D341Med (cell line): ENCODE data around the gene BARX2.

Experiments used
- DNase-seq: peaks from one replicate; pipeline ENCODE4 v3.0.0; 2012; ENCODE audit warnings: low spot score

Gene BARX2

GRCh38 chr11:129440028-129440713 is 64.5 kb downstream of the BARX2 start:
- DNase-seq, result no peak

DNA sequence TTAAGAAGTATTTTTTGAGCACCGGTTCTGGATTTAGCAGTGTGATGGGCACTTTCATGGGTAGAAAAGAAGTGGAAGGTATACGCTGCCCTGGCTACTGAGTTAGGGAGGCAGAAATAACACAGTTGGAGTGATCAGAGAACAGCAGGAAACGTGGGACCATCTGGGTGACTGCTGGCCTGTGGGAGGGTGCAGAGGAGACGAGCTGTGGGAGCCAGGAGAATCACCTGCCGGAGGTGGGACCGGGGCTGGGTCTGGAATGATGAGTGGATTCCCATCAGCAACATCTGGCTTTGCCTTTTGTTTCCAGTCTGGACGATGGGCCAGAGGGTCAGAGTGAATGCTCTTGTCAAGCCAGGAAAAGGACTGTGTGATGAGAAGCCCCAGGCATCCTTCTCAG is 66.5 kb downstream of the BARX2 start:
- no peak for DNase-seq

DNA sequence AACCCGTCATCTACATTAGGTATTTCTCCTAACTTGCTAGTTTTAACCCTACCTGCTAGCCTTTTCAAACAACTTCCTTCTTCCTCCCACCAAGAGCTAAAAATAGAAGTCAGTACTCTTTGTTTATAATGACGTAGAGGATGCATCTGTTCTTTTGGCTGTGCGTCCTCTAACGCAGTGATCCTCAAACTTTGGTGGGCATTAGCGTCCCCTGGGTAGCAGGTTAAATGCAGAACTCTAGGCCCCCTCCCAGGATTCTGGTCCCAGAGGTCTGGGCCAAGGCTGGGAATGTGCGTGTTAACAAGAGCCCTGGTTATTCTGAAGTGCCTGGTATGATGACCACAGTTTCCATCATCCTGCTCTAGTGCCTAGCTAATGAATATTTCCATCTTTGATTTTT is 67.6 kb downstream of the BARX2 start:
- no peak for DNase-seq

DNA sequence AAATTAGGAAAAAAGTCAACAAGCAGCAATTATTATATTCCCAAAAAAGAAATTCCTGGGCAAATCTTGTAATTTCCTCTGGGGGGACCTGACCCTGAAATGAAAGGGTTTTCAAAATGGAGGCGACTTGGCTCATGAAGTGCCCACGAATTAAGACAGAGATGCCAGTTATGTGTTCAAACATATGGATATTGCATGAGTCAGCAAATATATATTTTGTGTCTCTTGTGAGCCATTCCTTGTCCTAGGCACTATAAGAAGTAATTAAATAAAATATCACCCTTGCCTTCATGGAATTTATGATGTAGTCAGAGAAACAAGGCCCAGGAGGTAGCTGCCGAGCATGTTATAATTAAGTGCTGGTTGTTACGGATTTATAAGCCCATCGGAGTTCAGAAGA is 68.6 kb downstream of the BARX2 start:
- DNase-seq, result no peak

DNA sequence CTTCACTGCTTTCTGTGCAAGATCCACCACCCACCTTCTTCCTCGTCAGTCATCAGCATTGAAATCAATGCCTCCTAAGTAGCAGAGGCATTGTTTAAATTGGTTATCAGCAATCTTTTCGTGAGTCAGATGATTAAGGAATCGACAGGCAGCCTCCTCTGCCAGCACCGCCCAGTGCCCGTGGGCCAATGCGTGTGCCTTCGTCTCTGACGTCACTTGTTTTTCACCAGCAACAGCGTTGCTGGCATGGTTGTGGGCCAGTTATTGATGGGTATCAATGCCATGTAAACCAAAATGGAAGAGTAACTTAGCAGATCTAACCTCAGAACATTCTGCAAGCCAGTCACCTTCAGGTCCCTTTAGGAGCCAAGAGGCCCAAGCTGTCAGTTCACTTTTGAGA is 69.6 kb downstream of the BARX2 start:
- DNase-seq, result no peak

DNA sequence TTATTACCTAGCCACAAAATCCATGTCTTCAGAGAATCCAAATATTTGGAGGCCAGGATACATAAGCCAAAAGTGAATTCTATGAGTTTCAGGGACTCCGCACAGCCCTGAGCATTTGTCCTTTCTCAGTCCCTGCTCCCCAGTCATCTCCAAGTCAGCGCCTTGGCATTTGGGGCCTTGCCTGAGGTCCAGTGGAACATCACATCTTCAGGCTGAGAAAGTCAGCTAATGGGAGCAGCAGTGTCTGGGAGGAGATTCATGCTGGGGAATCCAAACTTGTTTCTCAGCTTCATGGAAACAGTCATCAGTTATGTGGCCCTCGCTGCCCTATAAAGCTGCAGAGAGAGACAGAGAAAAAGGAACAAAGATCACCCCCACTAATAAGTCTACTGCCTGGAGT is 70.9 kb downstream of the BARX2 start:
- DNase-seq, result no peak

DNA sequence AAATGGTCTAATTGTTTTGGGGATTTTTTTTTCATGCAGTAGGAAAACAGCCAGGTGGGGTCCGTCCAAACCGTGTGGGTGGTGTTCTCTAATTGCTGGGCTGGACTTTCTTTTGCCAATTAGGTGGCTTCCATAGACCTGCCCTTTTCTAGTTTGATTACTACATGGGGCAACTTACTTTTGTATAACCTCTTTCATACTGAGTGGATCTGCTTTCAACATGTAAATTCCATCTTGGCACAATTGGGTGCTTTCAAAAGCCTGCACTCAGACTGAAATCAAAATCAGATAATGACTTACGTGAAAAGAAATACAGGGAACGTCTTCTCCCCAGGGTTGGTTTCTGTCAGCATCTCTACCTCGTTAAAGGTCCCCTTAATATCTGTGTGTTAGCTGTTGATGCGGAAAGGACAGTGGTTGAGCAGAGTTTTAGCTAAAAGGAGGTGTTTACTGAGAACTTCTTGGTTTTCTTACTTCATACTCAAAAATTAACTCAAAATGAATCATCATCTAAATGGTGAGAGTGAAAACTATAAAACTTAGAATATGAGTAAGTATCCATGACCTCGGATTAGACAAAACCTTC is 72.1 kb downstream of the BARX2 start:
- DNase-seq, result no peak

DNA sequence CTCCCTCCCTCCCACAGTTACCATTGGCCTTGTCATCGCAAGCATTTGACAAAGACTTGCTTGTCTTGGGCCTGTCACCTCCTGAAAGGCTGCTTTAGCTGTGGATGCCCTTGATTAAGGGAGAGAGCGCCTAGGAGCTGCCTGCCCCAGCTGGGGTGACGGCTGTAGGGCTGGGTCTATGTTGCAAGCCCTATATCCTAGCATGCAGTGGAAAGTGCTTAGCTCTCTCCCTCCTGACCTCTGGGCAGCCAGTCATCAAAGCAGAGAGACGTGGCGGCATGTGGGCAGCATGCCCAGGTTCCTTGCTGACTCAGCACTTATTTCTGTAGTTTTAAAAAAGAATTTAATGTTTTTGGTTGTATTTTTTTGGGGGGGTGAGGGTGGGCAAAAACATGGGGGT is 75.9 kb downstream of the BARX2 start:
- no peak for DNase-seq

GRCh38 chr11:129453293-129453721 is 77.7 kb downstream of the BARX2 start:
- no peak for DNase-seq

DNA sequence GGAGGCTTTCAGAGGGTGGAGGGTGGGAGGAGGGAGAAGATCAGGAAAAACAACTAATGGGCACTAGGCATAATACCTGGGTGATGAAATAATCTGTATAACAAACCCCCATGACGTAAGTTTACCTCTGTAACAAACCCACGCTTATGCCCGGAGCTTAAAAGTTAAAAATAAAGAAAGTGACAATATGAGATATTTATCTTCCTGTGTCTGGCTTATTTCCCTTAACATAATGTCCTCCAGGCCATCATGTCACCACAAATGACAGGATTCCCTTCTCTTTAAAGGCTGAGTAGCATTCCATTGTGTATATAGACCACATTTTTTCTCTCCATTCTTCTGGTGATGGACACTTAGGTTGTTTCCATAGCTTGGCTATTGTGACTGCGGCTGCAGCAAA is 79.5 kb downstream of the BARX2 start:
- no peak for DNase-seq

DNA sequence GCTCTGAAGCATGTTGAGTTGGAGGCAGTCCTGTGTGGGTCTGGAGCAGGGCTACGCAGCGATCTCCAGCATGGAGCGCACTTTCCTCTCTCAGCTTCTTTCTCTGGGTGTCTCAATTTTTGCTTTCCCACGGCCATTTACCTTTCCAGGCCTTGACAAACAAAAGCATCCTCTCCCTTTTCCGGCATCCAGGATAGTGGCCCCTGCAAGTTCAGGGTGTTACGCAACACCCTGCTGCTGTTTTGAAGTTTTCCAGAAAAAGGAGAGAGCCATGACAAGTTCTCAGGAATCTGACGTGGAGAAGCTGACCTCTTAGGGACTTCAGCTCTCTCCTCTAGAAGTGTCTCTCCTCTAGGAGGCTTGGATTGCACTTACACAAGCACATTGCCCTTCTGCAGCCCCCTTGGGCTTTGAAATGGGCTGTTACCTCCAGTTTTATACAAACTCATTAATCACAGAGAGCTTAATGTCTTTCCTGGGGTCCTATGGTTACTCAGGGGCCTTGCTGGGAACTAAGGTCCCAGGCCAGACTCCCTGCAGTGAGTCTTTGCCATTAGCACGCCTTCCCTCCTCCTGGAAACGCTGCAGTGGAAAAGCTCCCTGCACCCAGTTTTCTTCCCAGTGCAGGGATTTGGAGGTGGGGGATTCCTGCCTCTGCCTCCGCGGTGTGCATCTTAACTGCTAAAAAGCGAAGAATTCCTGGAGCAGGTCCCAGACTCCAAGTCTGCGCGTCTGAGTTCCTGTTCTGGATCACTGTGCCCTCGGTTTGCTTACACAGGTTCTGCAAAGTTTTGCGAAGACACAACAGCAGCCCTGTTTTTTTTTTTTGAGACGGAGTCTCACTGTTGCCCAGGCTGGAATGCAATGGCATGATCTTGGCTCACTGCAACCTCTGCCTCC is 80.4 kb downstream of the BARX2 start:
- no peak for DNase-seq

DNA sequence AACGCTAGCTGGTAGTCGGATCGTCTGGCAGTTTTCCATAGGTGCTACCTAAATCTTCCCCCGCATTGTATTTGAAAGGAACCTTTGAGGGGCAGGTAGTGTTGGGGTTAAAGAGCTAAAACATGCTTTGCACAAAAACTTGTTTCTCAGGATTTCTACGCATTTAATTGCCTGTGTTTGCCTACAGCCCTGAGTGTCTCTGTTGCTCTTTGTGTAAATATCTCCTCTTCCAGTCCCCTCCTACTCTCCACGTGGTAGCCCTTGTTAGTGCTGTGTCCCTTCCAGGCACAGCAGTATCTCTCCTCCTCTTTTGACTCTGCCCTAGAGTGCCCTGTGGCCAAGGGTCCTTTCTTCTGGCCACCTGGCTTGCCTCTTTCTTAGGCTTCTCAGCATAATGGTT is 81.7 kb downstream of the BARX2 start:
- no peak for DNase-seq

- no peak for DNase-seq
Observed at GRCh38 chr11:129458278-129458677, 82.6 kb downstream of the BARX2 start.

- DNase-seq, result no peak
Observed at GRCh38 chr11:129458756-129459535, 83.3 kb downstream of the BARX2 start.

DNA sequence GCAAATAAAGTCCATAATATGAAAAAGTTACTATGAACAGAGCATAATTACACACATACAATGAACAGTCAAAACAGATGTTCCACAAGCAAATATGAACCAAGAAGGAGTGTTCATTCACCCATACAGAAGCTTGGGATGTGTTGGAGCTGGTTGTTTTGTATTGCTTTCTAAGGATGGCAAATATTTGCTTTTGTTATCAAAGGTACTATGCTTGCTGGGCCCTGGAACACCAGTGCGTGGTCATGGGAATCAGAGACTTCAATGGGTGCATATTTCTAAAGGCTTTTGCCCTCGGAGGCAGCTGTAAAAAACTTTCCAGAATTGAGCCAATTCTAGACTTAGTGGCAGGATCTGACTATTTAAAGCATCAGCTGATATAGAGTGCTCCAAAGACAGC is 85.1 kb downstream of the BARX2 start:
- no peak for DNase-seq

- DNase-seq, result no peak
Observed at GRCh38 chr11:129484068-129484467, 108.4 kb downstream of the BARX2 start.

DNA sequence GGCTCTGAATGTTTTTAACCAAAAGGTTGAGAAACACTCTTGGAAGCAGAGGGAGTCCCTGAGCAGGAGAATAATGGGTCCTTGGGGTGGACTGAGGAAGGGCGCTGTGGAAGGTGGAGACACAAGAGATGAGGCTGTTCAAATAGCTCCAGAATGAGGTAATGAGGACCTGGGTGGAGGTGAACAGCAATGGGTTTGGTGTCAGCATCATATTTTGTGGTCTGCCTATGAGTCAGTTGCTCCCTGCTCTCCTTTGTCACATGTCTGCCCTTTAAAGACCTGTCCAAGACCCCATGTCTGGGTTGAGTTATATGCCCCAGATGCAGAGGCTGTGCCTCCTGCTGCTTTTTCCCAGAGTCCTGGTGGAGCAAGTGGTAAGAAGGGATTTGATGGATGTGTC is 113.6 kb downstream of the BARX2 start:
- no peak for DNase-seq

DNA sequence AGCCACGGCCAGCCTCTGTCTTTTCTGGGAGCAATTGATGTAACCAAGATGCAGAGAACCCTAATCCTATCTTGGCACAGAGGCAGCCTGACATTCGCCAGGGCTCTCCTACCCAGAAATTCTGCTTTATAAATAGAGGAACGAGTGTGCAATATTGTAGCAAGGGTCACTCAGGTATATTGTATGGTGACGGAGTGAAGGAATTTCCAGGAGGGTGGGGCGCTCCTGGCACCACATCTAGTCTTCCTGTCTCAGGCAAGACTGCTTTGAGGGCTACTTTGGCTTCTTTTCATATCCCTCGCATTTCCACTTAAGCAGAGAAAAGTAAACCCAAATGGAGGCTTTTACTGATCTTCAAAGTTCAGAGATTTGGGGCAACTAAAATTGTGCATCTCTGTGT is 114.4 kb downstream of the BARX2 start:
- no peak for DNase-seq

GRCh38 chr11:129493746-129494145 is 118.1 kb downstream of the BARX2 start:
- DNase-seq, result no peak
